ENCODE results near the gene PROM1.

DNA sequence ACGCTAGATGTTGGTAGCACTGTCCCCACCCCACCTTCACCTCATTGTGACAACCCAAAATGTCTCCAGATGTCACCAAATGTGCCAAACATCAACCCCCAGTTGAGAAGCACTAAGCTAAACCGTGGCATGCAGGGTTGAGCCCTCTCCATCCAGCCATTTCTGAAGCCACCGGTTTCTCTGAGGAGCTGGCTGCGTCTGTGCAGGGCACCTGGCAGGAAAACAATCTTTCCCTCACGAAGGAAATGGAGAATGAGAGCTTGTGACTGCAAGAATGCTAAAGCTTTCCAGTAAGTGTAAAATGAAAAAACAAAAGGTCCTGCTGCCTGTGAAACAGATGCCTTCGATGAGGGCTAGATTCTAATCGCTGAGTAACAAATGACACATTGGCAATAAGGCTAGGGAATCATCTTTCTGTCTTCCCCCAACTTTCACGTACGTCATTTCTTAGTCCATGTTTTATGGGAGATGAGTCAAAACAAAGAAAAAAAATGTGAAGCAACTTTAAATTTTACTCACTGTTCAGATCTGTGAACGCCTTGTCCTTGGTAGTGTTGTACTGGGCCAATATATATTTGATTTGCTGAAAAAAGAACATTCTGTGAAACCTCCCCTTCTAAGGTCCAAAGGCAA lies 59.9 kb downstream of the PROM1 start:
- TF ChIP-seq CTCF (IDR thresholded peaks at IDR 0.05) (no peak), POLR2A (IDR thresholded peaks at IDR 0.05) (no peak)
